ENCODE measurements around the gene ZSWIM4.

DNA sequence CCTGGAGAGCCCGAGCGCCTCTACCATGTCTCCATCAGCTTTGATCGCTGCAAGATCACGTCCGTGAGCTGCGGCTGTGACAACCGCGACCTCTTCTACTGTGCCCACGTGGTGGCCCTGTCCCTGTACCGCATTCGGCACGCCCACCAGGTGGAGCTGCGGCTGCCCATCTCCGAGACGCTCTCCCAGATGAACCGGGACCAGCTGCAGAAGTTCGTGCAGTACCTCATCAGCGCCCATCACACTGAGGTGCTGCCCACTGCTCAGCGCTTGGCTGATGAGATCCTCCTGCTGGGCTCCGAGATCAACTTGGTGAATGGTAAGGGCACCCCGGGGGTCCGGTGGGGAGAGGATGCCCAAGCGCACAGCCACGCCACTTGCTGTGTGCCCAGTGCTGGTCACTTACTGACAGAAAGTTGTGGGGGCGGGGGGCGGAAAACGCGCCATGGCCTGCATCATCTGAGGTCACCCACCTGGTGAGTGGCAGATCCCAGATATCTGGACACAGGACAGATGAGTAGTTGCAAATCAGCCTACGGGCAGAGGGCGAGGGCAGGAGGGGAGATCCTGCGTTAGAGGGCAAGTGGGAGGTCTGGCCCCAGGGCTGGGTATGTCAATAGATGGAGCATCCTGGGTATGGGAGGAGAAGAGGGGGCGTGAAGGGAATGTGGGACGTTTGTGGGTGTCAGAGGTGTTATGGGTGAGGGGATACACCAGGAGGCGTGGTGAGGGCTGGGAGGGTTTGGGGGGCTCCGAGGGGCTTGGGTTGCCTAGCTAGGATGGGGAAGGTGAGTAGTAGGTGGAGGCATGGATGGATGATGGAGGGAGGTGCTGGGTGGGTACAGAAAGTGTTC, 9.8 kb downstream of the ZSWIM4 start:
- TF ChIP-seq, protein P1, sequence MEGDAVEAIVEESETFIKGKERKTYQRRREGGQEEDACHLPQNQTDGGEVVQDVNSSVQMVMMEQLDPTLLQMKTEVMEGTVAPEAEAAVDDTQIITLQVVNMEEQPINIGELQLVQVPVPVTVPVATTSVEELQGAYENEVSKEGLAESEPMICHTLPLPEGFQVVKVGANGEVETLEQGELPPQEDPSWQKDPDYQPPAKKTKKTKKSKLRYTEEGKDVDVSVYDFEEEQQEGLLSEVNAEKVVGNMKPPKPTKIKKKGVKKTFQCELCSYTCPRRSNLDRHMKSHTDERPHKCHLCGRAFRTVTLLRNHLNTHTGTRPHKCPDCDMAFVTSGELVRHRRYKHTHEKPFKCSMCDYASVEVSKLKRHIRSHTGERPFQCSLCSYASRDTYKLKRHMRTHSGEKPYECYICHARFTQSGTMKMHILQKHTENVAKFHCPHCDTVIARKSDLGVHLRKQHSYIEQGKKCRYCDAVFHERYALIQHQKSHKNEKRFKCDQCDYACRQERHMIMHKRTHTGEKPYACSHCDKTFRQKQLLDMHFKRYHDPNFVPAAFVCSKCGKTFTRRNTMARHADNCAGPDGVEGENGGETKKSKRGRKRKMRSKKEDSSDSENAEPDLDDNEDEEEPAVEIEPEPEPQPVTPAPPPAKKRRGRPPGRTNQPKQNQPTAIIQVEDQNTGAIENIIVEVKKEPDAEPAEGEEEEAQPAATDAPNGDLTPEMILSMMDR (IDR thresholded peaks at IDR 0.05), result peak; percentile 40
- TF ChIP-seq, protein P2, sequence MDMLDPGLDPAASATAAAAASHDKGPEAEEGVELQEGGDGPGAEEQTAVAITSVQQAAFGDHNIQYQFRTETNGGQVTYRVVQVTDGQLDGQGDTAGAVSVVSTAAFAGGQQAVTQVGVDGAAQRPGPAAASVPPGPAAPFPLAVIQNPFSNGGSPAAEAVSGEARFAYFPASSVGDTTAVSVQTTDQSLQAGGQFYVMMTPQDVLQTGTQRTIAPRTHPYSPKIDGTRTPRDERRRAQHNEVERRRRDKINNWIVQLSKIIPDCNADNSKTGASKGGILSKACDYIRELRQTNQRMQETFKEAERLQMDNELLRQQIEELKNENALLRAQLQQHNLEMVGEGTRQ (IDR thresholded peaks at IDR 0.05; ENCODE audit: borderline replicate concordance, low read depth, low read length), result no peak
- TF ChIP-seq RAD21 (IDR thresholded peaks at IDR 0.05; ENCODE audit: low read length) (peak; percentile 39), TEAD4 (IDR thresholded peaks at IDR 0.05; ENCODE audit: borderline replicate concordance, insufficient read depth) (no peak), RFX5 (IDR thresholded peaks at IDR 0.05; ENCODE audit: low read length) (no peak)

Data from SK-N-SH (cell line).